NCI-H146 treated with DMSO at 0.1 percent for 48 hours (cell line): ENCODE measurements around the gene PHKA1.
"Not testable (repeated sequence)": the region's sequence is repeated elsewhere in the genome, so short reads cannot be mapped to it uniquely, and the experiment has no call there.

Experiments used
- DNase-seq: peaks from one replicate; lab custom pipeline; 2025; ENCODE audit not compliant: unreplicated experiment; lab: John Stamatoyannopoulos, UW

PHKA1 gene

GRCh38 chrX:72669508-72669907 is 44.6 kb downstream of the PHKA1 start:
- not testable (repeated sequence) for DNase-seq

GRCh38 chrX:72666451-72666850 is 47.7 kb downstream of the PHKA1 start:
- DNase-seq = no peak

GRCh38 chrX:72663737-72664136 is 50.4 kb downstream of the PHKA1 start:
- no peak for DNase-seq

GRCh38 chrX:72662020-72662747 is 51.9 kb downstream of the PHKA1 start:
- no peak for DNase-seq

- no peak for DNase-seq
Measured at GRCh38 chrX:72659723-72660122, 54.4 kb downstream of the PHKA1 start.

GRCh38 chrX:72652082-72652481 is 62.0 kb downstream of the PHKA1 start:
- no peak for DNase-seq

GRCh38 chrX:72644946-72645345 is 69.2 kb downstream of the PHKA1 start:
- DNase-seq = no peak

GRCh38 chrX:72641611-72642010 is 72.5 kb downstream of the PHKA1 start:
- no peak for DNase-seq

- DNase-seq = no peak
Measured at GRCh38 chrX:72635930-72636329, 78.2 kb downstream of the PHKA1 start.

GRCh38 chrX:72634331-72634730 is 79.8 kb downstream of the PHKA1 start:
- DNase-seq = no peak

GRCh38 chrX:72630185-72630584 is 83.9 kb downstream of the PHKA1 start:
- DNase-seq = no peak

- no peak for DNase-seq
Measured at GRCh38 chrX:72624194-72624593, 89.9 kb downstream of the PHKA1 start.

- DNase-seq = no peak
Measured at GRCh38 chrX:72621625-72622485, 92.3 kb downstream of the PHKA1 start.

GRCh38 chrX:72621163-72621562 is 92.9 kb downstream of the PHKA1 start:
- no peak for DNase-seq

GRCh38 chrX:72620550-72621145 is 93.5 kb downstream of the PHKA1 start:
- DNase-seq = no peak

- DNase-seq = no peak
Measured at GRCh38 chrX:72609313-72609712, 104.8 kb downstream of the PHKA1 start.

GRCh38 chrX:72604705-72605104 is 109.4 kb downstream of the PHKA1 start:
- DNase-seq = no peak

GRCh38 chrX:72604112-72604511 is 110.0 kb downstream of the PHKA1 start:
- DNase-seq = no peak

GRCh38 chrX:72591038-72591437 is 123.1 kb downstream of the PHKA1 start:
- DNase-seq = not testable (repeated sequence)

- DNase-seq = no peak
Measured at GRCh38 chrX:72584163-72584562, 129.9 kb downstream of the PHKA1 start.

GRCh38 chrX:72576141-72576894 is 137.8 kb downstream of the PHKA1 start:
- no peak for DNase-seq
